ENCODE measurements around the gene PREB. TPM values are rescaled to one million over a fixed set of nuclear protein-coding genes. Genes with fewer than 3 reads are reported as not detected.

PREB gene
- total and polyA plus RNA-seq, 2 of the 13 experiments (the other 11 are each of a cell fraction or from before 2014, with no cell fraction given): 112 to 192 TPM

GRCh38 chr2:27086724-27087593, 47.5 kb downstream of the PREB start, which contains the start of gene KHK (continued):
- TF ChIP-seq, protein P1, sequence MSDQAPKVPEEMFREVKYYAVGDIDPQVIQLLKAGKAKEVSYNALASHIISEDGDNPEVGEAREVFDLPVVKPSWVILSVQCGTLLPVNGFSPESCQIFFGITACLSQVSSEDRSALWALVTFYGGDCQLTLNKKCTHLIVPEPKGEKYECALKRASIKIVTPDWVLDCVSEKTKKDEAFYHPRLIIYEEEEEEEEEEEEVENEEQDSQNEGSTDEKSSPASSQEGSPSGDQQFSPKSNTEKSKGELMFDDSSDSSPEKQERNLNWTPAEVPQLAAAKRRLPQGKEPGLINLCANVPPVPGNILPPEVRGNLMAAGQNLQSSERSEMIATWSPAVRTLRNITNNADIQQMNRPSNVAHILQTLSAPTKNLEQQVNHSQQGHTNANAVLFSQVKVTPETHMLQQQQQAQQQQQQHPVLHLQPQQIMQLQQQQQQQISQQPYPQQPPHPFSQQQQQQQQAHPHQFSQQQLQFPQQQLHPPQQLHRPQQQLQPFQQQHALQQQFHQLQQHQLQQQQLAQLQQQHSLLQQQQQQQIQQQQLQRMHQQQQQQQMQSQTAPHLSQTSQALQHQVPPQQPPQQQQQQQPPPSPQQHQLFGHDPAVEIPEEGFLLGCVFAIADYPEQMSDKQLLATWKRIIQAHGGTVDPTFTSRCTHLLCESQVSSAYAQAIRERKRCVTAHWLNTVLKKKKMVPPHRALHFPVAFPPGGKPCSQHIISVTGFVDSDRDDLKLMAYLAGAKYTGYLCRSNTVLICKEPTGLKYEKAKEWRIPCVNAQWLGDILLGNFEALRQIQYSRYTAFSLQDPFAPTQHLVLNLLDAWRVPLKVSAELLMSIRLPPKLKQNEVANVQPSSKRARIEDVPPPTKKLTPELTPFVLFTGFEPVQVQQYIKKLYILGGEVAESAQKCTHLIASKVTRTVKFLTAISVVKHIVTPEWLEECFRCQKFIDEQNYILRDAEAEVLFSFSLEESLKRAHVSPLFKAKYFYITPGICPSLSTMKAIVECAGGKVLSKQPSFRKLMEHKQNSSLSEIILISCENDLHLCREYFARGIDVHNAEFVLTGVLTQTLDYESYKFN (CRISPR knock-in tag; conservative IDR thresholded peaks at IDR 0.05): peak; percentile 29; the same call in 1 of the 2 replicates
- TF ChIP-seq MBD4 (IDR thresholded peaks at IDR 0.05; ENCODE audit: borderline replicate concordance, low read length): no peak
- TF ChIP-seq ZNF138 (CRISPR knock-in tag; IDR thresholded peaks at IDR 0.05; ENCODE audit: low read depth): peak; percentile 51; the same call in 1 of the 2 replicates
- TF ChIP-seq ZNF75D (CRISPR knock-in tag; IDR thresholded peaks at IDR 0.05; ENCODE audit: borderline replicate concordance): no peak
- no peak; the same call in 1 of the 2 replicates for TF ChIP-seq ZNF275 (CRISPR knock-in tag; IDR thresholded peaks at IDR 0.05; ENCODE audit: borderline replicate concordance)
- TF ChIP-seq, protein P2, sequence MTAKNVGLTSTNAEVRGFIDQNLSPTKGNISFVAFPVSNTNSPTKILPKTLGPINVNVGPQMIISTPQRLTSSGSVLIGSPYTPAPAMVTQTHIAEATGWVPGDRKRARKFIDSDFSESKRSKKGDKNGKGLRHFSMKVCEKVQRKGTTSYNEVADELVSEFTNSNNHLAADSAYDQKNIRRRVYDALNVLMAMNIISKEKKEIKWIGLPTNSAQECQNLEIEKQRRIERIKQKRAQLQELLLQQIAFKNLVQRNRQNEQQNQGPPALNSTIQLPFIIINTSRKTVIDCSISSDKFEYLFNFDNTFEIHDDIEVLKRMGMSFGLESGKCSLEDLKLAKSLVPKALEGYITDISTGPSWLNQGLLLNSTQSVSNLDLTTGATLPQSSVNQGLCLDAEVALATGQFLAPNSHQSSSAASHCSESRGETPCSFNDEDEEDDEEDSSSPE (CRISPR knock-in tag; IDR thresholded peaks at IDR 0.05): peak; percentile 10; the same call in 1 of the 2 replicates
- TF ChIP-seq ELF3 (CRISPR knock-in tag; IDR thresholded peaks at IDR 0.05): peak; percentile 25; the same call in 1 of the 2 replicates
- TF ChIP-seq, protein P3, sequence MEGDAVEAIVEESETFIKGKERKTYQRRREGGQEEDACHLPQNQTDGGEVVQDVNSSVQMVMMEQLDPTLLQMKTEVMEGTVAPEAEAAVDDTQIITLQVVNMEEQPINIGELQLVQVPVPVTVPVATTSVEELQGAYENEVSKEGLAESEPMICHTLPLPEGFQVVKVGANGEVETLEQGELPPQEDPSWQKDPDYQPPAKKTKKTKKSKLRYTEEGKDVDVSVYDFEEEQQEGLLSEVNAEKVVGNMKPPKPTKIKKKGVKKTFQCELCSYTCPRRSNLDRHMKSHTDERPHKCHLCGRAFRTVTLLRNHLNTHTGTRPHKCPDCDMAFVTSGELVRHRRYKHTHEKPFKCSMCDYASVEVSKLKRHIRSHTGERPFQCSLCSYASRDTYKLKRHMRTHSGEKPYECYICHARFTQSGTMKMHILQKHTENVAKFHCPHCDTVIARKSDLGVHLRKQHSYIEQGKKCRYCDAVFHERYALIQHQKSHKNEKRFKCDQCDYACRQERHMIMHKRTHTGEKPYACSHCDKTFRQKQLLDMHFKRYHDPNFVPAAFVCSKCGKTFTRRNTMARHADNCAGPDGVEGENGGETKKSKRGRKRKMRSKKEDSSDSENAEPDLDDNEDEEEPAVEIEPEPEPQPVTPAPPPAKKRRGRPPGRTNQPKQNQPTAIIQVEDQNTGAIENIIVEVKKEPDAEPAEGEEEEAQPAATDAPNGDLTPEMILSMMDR (CRISPR knock-in tag; IDR thresholded peaks at IDR 0.05): no peak; the same call in 1 of the 2 replicates
- TF ChIP-seq TFAP4 (IDR thresholded peaks at IDR 0.05; ENCODE audit: borderline replicate concordance, low read depth): peak; percentile 77
- no peak for TF ChIP-seq ZFP36L2 (CRISPR knock-in tag; IDR thresholded peaks at IDR 0.05)
- TF ChIP-seq ZNF607 (CRISPR knock-in tag; IDR thresholded peaks at IDR 0.05; ENCODE audit: borderline replicate concordance): peak; percentile 12; the same call in 1 of the 2 replicates
- TF ChIP-seq ZBTB4 (CRISPR knock-in tag; IDR thresholded peaks at IDR 0.05; ENCODE audit: borderline replicate concordance): no peak

All from HepG2 (cell line).